HG02588 (cell line): Measurements from ENCODE around the gene MPDU1.

Experiments used
- ATAC-seq: cut with Tn5 transposase; IDR thresholded peaks from one replicate; pipeline ENCODE4 v1.9.1; 2021; ENCODE audit warnings: mild to moderate bottlenecking, moderate library complexity; ENCODE audit not compliant: unreplicated experiment

Gene MPDU1

GRCh38 chr17:7583253-7584109 is at the start of gene MPDU1:
Gene MPDU1, plus strand, starts transcription at chr17:7583852. Its CDS starts 11 bp downstream, at chr17:7583863.
- ATAC-seq, result peak; percentile 61

- ATAC-seq, result no peak
Observed at GRCh38 chr17:7538050-7538449, 45.6 kb upstream of the MPDU1 start.

- ATAC-seq, result no peak
Observed at GRCh38 chr17:7538891-7539545, 44.6 kb upstream of the MPDU1 start.

- no peak for ATAC-seq
Observed at GRCh38 chr17:7541074-7541621, 42.5 kb upstream of the MPDU1 start.

GRCh38 chr17:7544911-7545310 is 38.7 kb upstream of the MPDU1 start:
- no peak for ATAC-seq

- ATAC-seq, result no peak
Observed at GRCh38 chr17:7548585-7549400, 34.9 kb upstream of the MPDU1 start, which contains the start of gene TNFSF12. Gene TNFSF12, plus strand, starts transcription at chr17:7549058. Its CDS starts 96 bp downstream, at chr17:7549154.

- no peak for ATAC-seq
Observed at GRCh38 chr17:7549401-7550055, 34.1 kb upstream of the MPDU1 start.

GRCh38 chr17:7550344-7550743 is 33.3 kb upstream of the MPDU1 start:
- no peak for ATAC-seq

GRCh38 chr17:7551396-7551795 is 32.3 kb upstream of the MPDU1 start:
- no peak for ATAC-seq

GRCh38 chr17:7552621-7553051 is 31.0 kb upstream of the MPDU1 start:
- peak; percentile 46 for ATAC-seq

GRCh38 chr17:7553356-7553755 is 30.3 kb upstream of the MPDU1 start:
- no peak for ATAC-seq

- ATAC-seq, result no peak
Observed at GRCh38 chr17:7555320-7555948, 28.2 kb upstream of the MPDU1 start.

GRCh38 chr17:7556627-7557026 is 27.0 kb upstream of the MPDU1 start:
- no peak for ATAC-seq

GRCh38 chr17:7557147-7557764 is 26.4 kb upstream of the MPDU1 start:
- ATAC-seq, result no peak

- ATAC-seq, result no peak
Observed at GRCh38 chr17:7557775-7558543, 25.7 kb upstream of the MPDU1 start.

GRCh38 chr17:7558544-7559319 is 24.9 kb upstream of the MPDU1 start, which contains the start of gene TNFSF13:
Gene TNFSF13, plus strand, starts transcription at chr17:7558750. Its CDS starts 290 bp downstream, at chr17:7559040.
- ATAC-seq, result no peak

- no peak for ATAC-seq
Observed at GRCh38 chr17:7559320-7560171, 24.1 kb upstream of the MPDU1 start.
